ENCODE measurements around the gene DNHD1. TPM values are rescaled to one million over a fixed set of nuclear protein-coding genes. Genes with fewer than 3 reads are reported as not detected.

Gene DNHD1
- total RNA-seq, 2 donors from 2014 or later = 4.4 to 7.6 TPM

- no peak for DNase-seq
- ATAC-seq = no peak
- intact Hi-C loops (cut with DNase I) = no loop called here
These were observed 74.4 kb downstream of the DNHD1 start for GRCh38 chr11:6571434-6572008.

- intact Hi-C loops (cut with DNase I) = no loop called here
- DNase-seq = no peak
- peak in 1 of 2 donors; percentile 33 for ATAC-seq
These were observed 75.1 kb downstream of the DNHD1 start for GRCh38 chr11:6572215-6572614.

DNA sequence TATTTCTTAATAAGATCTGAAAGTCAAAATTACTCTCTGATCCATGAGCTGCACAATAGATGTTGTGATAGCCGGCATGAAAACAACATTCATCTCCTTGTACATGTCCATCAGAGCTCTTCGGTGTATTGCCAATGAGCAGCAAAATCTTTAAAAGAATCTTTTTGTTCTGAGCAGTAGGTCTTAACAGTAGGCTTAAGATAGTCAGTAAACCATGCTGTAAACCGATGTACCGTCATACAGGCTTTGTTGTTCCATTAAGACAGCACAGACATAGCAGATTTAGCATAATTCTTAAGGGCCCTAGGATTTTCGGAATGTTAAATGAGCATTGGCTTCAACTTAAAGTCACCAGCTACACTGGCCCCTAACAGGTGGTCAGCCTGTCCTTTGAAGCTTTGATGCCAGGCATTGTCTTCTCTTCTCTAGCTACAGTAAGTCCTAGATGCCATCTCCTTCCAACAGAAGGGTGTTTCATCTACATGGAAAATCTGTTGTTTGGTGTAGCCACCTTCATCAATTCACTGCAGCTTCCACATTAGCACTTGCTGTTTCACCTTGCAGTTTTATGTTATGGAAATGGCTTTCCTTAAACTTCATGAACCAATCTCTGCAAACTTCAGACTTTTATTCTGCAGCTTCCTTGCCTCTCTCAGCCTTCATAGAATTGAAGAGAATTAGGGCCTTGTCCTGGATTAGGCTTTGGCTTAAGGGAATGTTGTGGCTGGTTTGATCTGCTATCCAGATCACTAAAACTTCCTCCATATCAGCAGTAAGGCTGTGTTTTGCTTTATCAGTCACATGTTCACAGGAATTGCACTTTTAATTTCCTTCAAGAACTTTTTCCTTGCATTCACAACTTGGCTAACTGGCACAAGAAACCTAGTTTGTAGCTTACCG, 78.0 kb downstream of the DNHD1 start:
- ATAC-seq (no peak), DNase-seq (no peak)
- intact Hi-C loops (cut with DNase I) = no loop called here

DNA sequence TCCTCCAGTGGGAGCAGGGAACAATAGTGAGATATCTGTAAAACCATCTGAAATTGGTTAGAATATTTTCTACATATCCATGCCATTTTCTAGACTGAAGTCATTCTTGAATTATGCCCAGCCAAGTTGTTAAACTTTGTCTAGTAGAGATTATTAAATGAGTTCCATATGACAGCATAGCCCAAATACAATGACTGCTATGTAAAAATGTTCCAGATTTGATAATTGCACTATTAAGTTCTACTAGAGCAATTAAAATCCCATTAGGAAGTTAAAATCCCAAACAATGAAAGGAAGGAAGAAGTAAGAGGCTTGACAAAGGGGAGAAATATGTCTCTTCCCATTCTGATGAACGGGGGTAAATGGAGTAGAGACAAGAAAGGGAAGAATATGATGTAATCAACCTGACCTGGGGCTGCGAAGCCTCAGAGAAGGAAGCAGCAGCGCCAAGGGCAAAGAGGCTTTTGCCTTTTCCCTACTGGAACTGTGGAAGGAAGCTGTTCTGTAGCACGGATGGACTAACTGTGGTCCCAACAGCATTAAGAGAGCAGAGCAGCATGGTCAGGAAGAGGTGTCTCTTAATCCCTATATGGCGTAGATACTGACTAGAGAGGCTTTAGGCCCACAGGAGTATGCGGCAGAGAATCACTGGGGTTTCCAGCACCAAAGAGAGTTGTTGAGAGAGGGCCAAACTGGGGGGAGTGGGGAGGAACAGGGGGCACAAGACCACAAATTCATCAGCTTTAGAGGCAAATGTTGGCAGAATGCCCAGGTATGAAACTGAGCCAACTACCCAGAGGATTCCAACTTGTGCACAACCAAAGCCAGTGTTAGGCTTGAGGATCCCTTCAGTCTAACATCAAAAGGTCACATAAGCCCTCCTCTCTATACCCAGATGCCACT, 79.6 kb downstream of the DNHD1 start:
- DNase-seq (no peak), ATAC-seq (peak; percentile 62 to 86)
- intact Hi-C loops (cut with DNase I) = no loop called here

DNA sequence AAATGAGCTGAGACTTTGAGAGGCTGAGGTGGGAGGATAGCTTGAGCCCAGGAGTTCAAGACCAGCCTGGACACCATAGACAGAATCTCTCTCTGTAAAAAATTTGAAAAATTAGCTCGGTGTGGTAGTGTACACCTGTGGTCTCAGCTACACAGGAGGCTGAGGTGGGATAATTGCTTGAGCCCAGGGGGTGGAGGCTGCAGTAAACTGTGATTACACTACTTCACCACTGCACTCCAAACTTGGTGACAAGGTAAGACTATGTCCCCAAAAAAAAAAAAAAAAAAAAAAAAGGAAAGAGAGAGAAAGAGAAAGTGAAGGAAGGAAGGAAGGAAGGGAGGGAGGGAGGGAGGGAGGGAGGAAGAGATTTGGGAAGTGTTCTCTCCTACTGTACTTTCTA, 81.1 kb downstream of the DNHD1 start:
- intact Hi-C loops (cut with DNase I) = no loop called here
- no peak for DNase-seq
- ATAC-seq = no peak

GRCh38 chr11:6579681-6580080, 82.6 kb downstream of the DNHD1 start:
- no peak for DNase-seq
- intact Hi-C loops (cut with DNase I) = no loop called here
- no peak for ATAC-seq

DNA sequence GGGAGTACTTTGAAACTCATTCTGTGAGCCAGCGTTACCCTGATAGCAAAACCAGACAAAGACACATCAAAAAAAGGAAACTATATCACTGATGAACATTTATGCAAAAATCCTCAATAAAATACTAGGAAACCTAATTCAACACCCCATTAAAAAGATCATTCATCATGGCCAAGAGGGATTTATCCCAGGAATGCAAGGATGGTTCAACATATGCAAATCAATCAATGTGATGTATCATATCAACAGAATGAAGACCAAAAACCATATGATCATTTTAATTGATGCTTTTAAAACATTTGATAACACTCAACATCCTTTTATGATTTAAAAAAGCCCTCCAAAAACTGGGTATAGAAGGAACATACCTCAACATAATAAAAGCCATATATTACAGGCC, 86.5 kb downstream of the DNHD1 start:
- DNase-seq = no peak
- intact Hi-C loops (cut with DNase I) = no loop called here
- no peak for ATAC-seq

- intact Hi-C loops (cut with DNase I) = no loop called here
- DNase-seq (no peak), ATAC-seq (no peak)
These were observed 87.4 kb downstream of the DNHD1 start for GRCh38 chr11:6584528-6584927.

DNA sequence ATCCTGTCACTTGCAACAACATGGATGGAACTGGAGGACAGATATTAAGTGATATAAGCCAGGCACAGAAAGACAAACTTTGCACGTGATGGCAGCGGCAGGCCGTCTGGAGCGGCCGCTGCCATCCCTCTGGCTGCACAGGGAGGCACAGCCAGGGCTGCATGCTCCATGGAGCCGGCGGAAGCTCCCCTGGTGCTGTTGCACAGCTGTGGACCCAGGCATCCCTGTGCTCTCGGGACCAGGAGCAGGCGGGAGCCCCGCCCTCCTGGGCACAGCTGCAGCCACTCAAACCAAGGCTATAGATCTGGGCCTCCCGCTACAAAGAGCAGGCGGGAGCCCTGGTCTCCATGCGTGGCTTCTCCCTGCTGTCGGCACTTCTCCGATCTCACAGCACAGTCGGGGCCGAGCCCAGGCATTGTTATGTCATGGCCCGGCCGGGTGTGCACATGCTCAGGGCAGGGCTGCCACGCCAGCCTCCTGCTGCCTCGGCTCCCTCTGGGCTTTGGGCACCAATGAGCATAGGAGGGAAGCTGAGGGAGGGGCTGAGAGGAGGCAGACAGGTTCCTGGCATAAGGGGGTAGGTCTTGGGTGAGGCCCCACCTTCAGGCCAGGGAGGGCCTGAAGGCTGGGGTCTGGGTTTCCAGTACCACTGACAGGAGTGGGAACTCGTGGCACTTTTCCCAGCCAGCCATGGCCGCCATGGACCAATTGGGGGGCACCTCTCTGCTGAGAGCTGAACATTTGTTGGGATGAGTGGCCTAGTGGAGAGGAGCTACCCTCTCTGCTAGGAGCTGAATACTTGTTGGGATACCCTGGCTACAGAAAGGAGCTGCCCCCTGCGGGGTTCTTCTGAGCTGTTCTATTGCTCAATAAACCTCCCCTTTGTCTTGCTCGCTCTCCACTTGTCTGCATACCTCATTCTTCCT, 89.6 kb downstream of the DNHD1 start:
- intact Hi-C loops (cut with DNase I) = no loop called here
- peak; percentile 43 for DNase-seq
- peak; percentile 90 to 91 for ATAC-seq

DNA sequence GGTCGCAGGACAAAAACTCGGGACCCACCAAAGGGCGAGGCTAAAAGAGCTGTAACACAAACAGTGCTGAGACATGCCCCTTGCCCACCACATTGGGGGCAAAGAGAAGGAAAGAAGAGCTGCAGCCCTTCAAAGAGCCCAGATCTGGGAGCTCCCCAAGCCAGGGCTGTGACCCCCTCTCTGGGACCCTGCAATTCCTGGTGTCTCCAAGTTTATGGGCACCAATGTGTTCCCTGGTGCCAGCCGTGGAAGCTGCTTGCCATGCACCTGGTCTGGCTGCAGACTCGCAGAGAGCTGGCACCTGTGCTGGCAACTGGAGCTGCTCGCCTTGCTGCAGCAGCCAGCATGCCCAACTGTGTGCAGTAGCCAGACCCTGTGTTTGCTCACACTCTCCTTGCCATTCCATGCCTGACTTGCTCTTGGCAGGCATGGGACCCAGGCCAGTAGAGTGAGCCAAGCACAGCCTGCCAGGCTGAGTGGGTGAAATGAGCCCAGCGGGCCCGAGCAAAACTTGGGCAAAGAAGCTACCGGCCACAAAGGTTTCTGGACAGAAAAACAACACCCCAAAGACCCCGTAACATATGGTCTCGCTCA, 90.4 kb downstream of the DNHD1 start:
- intact Hi-C loops (cut with DNase I) = no loop called here
- DNase-seq (no peak), ATAC-seq (peak; percentile 86 to 91)

GRCh38 chr11:6588018-6588417, 90.9 kb downstream of the DNHD1 start:
- DNase-seq (no peak), ATAC-seq (no peak)
- intact Hi-C loops (cut with DNase I) = no loop called here

DNA sequence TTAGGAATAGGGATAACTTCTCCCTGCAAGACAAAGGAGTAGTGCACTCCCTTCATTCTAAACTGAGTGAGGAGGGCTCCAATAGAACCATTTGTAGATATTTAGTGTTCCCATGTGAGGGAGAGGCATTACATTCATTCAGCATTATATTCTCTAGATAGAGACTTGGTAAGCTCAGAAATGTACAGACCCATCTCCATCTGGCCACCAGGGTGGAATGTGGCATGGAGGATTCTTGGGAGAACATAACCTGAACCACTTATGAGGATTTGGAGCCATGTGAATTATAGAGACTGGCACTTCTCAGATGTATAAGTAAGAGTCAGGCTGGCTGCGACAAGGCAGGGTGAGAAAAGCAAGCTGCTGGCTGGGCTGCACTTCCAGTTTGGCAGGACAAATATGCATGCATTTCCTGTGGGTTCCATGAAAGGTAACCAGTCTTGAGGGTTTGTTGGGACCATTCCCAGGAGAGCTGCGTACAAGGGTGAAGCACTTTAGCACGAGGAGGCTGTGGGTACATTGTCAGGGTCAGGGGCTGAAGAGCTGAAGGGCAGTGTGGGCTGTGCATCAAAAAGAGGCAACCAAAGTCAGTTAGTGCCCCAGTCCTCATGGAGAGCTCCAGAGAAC, 97.2 kb downstream of the DNHD1 start:
- ATAC-seq (peak in 1 of 2 donors; percentile 18), DNase-seq (no peak)
- intact Hi-C loops (cut with DNase I) = no loop called here

DNA sequence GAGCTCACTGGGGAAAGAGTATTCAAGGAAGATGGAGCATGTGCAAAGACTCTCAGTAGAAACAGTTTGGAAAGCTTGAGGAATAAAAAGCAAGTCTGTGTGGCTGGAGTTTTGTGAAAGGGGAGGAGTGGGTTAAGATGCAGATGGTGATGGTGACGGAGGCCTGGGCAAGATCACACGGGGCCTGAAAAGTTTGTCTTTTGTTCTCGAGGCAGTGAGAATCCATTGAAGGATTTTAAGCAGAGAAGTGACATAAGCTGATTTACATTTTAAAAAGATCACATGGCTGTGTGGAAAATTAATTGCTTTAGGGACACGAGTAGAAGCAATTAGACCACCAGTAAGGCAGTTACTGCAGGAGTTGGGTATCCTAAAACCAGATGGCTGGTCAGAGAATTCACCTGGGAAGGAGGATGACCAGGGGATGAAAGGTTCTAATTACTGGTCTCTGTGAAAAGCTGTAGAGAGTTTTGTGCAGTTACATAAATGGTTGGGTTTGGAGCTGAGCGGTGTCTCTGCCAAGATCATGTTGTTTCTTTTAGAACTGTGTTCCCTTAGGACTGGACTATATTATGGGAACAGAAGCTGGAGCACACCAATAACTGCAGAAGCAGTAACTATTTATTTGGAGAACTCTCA, 99.3 kb downstream of the DNHD1 start:
- ATAC-seq (peak; percentile 16 to 69), DNase-seq (no peak)
- intact Hi-C loops (cut with DNase I) = no loop called here

GRCh38 chr11:6598555-6598954, 101.5 kb downstream of the DNHD1 start:
- intact Hi-C loops (cut with DNase I) = no loop called here
- ATAC-seq = no peak
- no peak for DNase-seq

GRCh38 chr11:6599449-6599848, 102.4 kb downstream of the DNHD1 start:
- no peak for DNase-seq
- intact Hi-C loops (cut with DNase I) = no loop called here
- no peak for ATAC-seq

GRCh38 chr11:6599881-6600390, 102.9 kb downstream of the DNHD1 start:
- intact Hi-C loops (cut with DNase I) = loop anchor here in 1 of 2 donors (5.0 kb wide), 1 partner anchor 82 kb away; the partner anchor contains the start of gene MRPL17
- no peak for ATAC-seq
- DNase-seq = no peak

DNA sequence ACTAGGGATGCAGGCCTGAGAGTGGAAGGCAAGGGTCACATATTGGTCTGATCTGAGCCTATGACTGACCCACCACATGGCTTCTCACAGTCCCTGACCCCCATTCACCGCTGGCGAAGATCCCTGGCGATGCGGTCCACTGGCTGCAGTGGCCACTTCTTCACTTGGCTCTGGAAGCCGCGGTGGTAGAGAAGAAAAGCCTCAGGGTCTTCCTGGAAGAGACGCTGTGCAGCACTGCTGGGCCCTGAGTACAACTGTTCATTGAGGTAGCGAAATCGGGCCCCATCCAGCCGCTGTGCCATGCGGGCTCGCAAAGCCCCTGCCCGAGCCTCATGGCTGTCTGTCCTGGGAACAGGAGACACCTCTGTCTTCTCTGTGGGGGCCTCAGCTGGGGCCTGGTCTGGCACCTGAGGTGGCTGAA, 104.0 kb downstream of the DNHD1 start:
- ATAC-seq (no peak), DNase-seq (no peak)
- intact Hi-C loops (cut with DNase I) = loop anchor here in 1 of 2 donors (5.0 kb wide), 1 partner anchor 81 kb away; the partner anchor contains the start of gene MRPL17

Data from left cardiac atrium (tissue), 4 donors.